KMS-11 (cell line): ENCODE data around the gene HCFC1.

Experiments used
- H2AFZ ChIP-seq: fragments of 200-600 bp; sonication (generic); 2 replicates; pipeline ENCODE4 v1.6.1; 2016; ENCODE audit warnings: antibody characterized with exemption, mixed run types, low read depth
- H3K27ac ChIP-seq: fragments of 200-600 bp; sonication (generic); 2 replicates; pipeline ENCODE4 v1.6.1; 2016; ENCODE audit warnings: mild to moderate bottlenecking, mixed run types
- H3K27me3 ChIP-seq: fragments of 200-600 bp; sonication (generic); 2 replicates; pipeline ENCODE4 v1.6.1; 2017; ENCODE audit warnings: mild to moderate bottlenecking, low read depth, mixed run types, moderate library complexity; ENCODE audit not compliant: insufficient read depth
- H3K36me3 ChIP-seq: fragments of 200-600 bp; sonication (generic); 2 replicates; pipeline ENCODE4 v1.6.1; 2017; ENCODE audit warnings: mild to moderate bottlenecking, mixed run types; ENCODE audit not compliant: insufficient read depth
- H3K4me1 ChIP-seq: fragments of 200-600 bp; sonication (generic); 2 replicates; pipeline ENCODE4 v1.6.1; 2016; ENCODE audit warnings: mild to moderate bottlenecking, low read depth, mixed run types; ENCODE audit not compliant: poor library complexity, severe bottlenecking
- H3K4me2 ChIP-seq: fragments of 200-600 bp; sonication (generic); 2 replicates; pipeline ENCODE4 v1.7.0; 2016; ENCODE audit warnings: mild to moderate bottlenecking, mixed run types
- H3K4me3 ChIP-seq: fragments of 200-600 bp; sonication (generic); IDR thresholded peaks from 2 replicates; pipeline ENCODE4 v1.6.1; 2017; ENCODE audit warnings: low read depth, low read length, mixed read lengths; ENCODE audit not compliant: insufficient read depth
- H3K79me2 ChIP-seq: fragments of 200-600 bp; sonication (generic); 2 replicates; pipeline ENCODE4 v1.6.1; 2016; ENCODE audit warnings: low read depth, mixed run types; ENCODE audit not compliant: insufficient read depth
- H3K9ac ChIP-seq: fragments of 200-600 bp; sonication (generic); 2 replicates; pipeline ENCODE4 v1.6.1; 2016; ENCODE audit warnings: mild to moderate bottlenecking, mixed run types
- H4K20me1 ChIP-seq: fragments of 200-600 bp; sonication (generic); 2 replicates; pipeline ENCODE4 v1.6.1; 2016; ENCODE audit warnings: mild to moderate bottlenecking, mixed run types; ENCODE audit not compliant: insufficient read depth
- TF ChIP-seq, protein P1 (sequence below): fragments of 200-600 bp; sonication (generic); conservative IDR thresholded peaks from 2 replicates; pipeline ENCODE4 v1.6.1; 2017; ENCODE audit warnings: low read depth, mild to moderate bottlenecking, antibody characterized with exemption, low read length, moderate library complexity, mixed read lengths

The HCFC1 gene

GRCh38 chrX:153961292-153961691 lies 10.3 kb downstream of the HCFC1 start:
- Histone ChIP-seq H4K20me1 (no peaks in the 10 kb centered on the region), H3K79me2 (peaks cover 37% of the 10 kb centered on the region), H3K9ac (no peak overlapping the region), H3K27ac (no peak overlapping the region), H3K36me3 (peaks cover 3% of the 10 kb centered on the region; the same call in 1 of the 2 replicates), H3K27me3 (no peaks in the 10 kb centered on the region), H3K4me2 (no peak overlapping the region), H3K4me1 (no peaks in the 10 kb centered on the region), H2AFZ (no peak overlapping the region), H3K4me3 (no peak overlapping the region)
- TF ChIP-seq, protein P1, sequence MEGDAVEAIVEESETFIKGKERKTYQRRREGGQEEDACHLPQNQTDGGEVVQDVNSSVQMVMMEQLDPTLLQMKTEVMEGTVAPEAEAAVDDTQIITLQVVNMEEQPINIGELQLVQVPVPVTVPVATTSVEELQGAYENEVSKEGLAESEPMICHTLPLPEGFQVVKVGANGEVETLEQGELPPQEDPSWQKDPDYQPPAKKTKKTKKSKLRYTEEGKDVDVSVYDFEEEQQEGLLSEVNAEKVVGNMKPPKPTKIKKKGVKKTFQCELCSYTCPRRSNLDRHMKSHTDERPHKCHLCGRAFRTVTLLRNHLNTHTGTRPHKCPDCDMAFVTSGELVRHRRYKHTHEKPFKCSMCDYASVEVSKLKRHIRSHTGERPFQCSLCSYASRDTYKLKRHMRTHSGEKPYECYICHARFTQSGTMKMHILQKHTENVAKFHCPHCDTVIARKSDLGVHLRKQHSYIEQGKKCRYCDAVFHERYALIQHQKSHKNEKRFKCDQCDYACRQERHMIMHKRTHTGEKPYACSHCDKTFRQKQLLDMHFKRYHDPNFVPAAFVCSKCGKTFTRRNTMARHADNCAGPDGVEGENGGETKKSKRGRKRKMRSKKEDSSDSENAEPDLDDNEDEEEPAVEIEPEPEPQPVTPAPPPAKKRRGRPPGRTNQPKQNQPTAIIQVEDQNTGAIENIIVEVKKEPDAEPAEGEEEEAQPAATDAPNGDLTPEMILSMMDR: no peak

GRCh38 chrX:153960786-153961185 lies 10.8 kb downstream of the HCFC1 start:
- Histone ChIP-seq H3K4me1 (no peaks in the 10 kb centered on the region), H3K79me2 (peaks cover 32% of the 10 kb centered on the region), H2AFZ (no peak overlapping the region), H3K27ac (no peak overlapping the region), H3K36me3 (peaks cover 3% of the 10 kb centered on the region; the same call in 1 of the 2 replicates), H3K27me3 (no peaks in the 10 kb centered on the region), H3K4me3 (no peak overlapping the region), H3K4me2 (no peak overlapping the region), H3K9ac (no peak overlapping the region), H4K20me1 (no peaks in the 10 kb centered on the region)
- TF ChIP-seq, protein P1: no peak

DNA sequence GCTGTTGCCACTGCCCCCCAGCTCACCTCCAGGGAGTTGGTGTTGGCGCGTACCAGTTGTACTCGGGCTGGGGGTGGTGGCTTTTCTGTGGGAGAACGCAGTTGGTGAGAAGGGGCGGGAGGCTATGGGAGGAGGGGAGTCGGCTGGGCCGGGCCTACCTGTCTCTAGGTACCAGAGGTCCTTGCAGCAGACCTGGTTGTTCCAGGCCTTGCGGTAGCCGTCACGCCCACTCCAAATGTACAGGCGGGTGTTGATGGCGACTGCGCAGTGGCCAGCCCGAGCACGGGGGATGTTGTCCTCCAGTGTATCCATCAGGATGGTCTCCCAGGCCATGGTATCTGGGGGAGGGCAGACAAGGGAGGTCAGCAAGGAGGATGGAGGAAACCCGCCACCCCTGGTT lies 11.5 kb downstream of the HCFC1 start:
- H3K27ac ChIP-seq: no peak overlapping the region

DNA sequence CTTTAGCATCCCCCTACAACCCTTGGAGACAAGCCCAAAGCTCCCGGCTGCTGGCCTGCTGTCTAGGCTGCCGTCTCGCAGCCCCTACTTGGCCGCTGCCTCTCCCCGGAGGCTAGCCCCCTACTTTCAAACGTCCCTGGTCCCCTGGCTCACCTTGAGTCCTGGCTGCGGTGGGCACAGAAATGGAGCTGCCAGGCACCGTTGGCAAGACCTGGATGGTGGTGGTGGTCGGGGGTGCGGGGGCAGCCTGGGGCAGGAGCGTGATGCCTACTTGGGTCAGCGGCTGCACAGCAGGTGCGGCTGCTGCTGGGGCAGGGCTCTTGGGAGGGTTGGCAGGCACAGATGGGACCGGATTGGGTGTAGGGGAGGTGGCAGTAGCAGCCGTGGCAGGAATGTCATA lies 12.0 kb downstream of the HCFC1 start:
- Histone ChIP-seq H3K9ac (no peak overlapping the region), H3K4me2 (no peak overlapping the region), H3K36me3 (peaks cover 3% of the 10 kb centered on the region; the same call in 1 of the 2 replicates), H3K4me3 (no peak overlapping the region), H2AFZ (no peak overlapping the region), H3K79me2 (peaks cover 21% of the 10 kb centered on the region; the same call in 1 of the 2 replicates), H4K20me1 (no peaks in the 10 kb centered on the region), H3K27ac (no peak overlapping the region), H3K4me1 (no peaks in the 10 kb centered on the region), H3K27me3 (no peaks in the 10 kb centered on the region)
- TF ChIP-seq, protein P1: no peak

More for the DNA sequence above, 11.5 kb downstream of the HCFC1 start:
- TF ChIP-seq, protein P1: no peak
- Histone ChIP-seq H3K36me3 (peaks cover 3% of the 10 kb centered on the region; the same call in 1 of the 2 replicates), H4K20me1 (no peaks in the 10 kb centered on the region), H3K4me3 (no peak overlapping the region), H3K4me1 (no peaks in the 10 kb centered on the region), H3K4me2 (no peak overlapping the region), H3K9ac (no peak overlapping the region), H3K27me3 (no peaks in the 10 kb centered on the region), H3K79me2 (peaks cover 25% of the 10 kb centered on the region), H2AFZ (no peak overlapping the region)
